ENCODE measurements around the gene CDCP1.

Gene CDCP1

GRCh38 chr3:45171283-45171682 lies 25.1 kb upstream of the CDCP1 start:
- Histone ChIP-seq H3K36me3 (ENCODE audit: control insufficient read depth in 1 of 2, insufficient read depth in 2 of 2, low read length in 2 of 2) (no peaks in the 10 kb centered on the region), H3K9me3 (ENCODE audit: control insufficient read depth in 1 of 2, low read length in 2 of 2) (no peaks in the 10 kb centered on the region), H3K27ac (ENCODE audit: low read depth, low read length) (no peak overlapping the region), H3K9ac (ENCODE audit: low read depth in 1 of 2, low read length in 2 of 2) (no peak overlapping the region), H3K4me1 (ENCODE audit: control insufficient read depth in 1 of 2, insufficient read depth in 2 of 2, low read length in 2 of 2) (peaks cover 17 to 18% of the 10 kb centered on the region in 2 donors), H3K4me3 (ENCODE audit: low read depth in 1 of 2, low read length in 2 of 2) (no peak overlapping the region), H3K27me3 (ENCODE audit: control insufficient read depth in 1 of 2, insufficient read depth in 2 of 2, low read length in 2 of 2) (no peaks in the 10 kb centered on the region)

GRCh38 chr3:45170096-45170495 lies 23.9 kb upstream of the CDCP1 start:
- no peaks in the 10 kb centered on the region for H3K36me3 ChIP-seq (ENCODE audit: control insufficient read depth in 1 of 2, insufficient read depth in 2 of 2, low read length in 2 of 2)
- no peaks in the 10 kb centered on the region for H3K9me3 ChIP-seq (ENCODE audit: control insufficient read depth in 1 of 2, low read length in 2 of 2)
- no peak overlapping the region for H3K4me3 ChIP-seq (ENCODE audit: low read depth in 1 of 2, low read length in 2 of 2)
- H3K4me1 ChIP-seq (ENCODE audit: control insufficient read depth in 1 of 2, insufficient read depth in 2 of 2, low read length in 2 of 2) = peaks cover 17 to 19% of the 10 kb centered on the region in 2 donors
- no peaks in the 10 kb centered on the region for H3K27me3 ChIP-seq (ENCODE audit: control insufficient read depth in 1 of 2, insufficient read depth in 2 of 2, low read length in 2 of 2)
- no peak overlapping the region for H3K9ac ChIP-seq (ENCODE audit: low read depth in 1 of 2, low read length in 2 of 2)
- no peak overlapping the region for H3K27ac ChIP-seq (ENCODE audit: low read depth, low read length)

DNA sequence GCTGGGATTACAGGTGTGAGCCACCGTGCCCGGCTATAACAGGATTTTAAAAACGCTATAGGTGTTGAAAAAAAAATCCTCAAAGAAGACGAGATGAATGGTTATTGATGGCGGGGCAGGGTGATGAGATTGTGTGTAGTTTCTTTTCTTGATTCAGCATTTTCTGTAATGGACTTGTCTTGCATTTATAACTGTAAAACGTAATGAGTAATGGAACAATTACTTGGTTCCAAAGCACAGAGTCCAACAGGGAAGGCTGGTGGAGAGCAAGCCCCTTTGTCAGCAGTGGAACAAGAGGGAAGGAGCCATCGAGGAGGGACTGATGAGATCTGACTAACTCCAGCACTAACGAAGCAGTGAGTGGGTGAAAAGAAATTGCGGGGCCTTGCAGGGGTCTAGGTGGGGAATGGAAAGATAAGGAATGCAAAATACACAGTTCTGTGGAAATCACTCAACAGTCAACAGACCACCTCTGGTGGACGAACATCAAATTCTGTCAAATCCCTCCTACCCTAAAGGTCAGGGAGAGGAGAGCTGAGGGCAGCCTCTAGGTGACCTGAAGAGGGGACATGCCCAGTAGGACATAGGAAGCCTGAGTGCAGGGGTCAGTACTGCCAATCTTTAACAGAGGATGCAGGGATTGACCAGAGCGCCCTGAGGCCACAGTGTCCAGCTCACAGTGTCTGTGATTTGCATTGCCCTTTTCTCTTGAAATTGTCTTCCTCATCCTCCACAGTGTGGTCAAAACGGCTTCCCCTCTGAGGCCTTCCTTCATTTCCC lies 23.1 kb upstream of the CDCP1 start:
- H3K36me3 ChIP-seq (ENCODE audit: control insufficient read depth in 1 of 2, insufficient read depth in 2 of 2, low read length in 2 of 2) = no peaks in the 10 kb centered on the region
- no peak overlapping the region for H3K4me3 ChIP-seq (ENCODE audit: low read depth in 1 of 2, low read length in 2 of 2)
- H3K9ac ChIP-seq (ENCODE audit: low read depth in 1 of 2, low read length in 2 of 2) = no peak overlapping the region
- H3K27ac ChIP-seq (ENCODE audit: low read depth, low read length) = no peak overlapping the region
- H3K4me1 ChIP-seq (ENCODE audit: control insufficient read depth in 1 of 2, insufficient read depth in 2 of 2, low read length in 2 of 2) = peaks cover 17 to 19% of the 10 kb centered on the region in 2 donors
- H3K27me3 ChIP-seq (ENCODE audit: control insufficient read depth in 1 of 2, insufficient read depth in 2 of 2, low read length in 2 of 2) = no peaks in the 10 kb centered on the region
- H3K9me3 ChIP-seq (ENCODE audit: control insufficient read depth in 1 of 2, low read length in 2 of 2) = no peaks in the 10 kb centered on the region

- no peak overlapping the region for H3K27ac ChIP-seq (ENCODE audit: low read depth, low read length)
- no peaks in the 10 kb centered on the region for H3K36me3 ChIP-seq (ENCODE audit: control insufficient read depth in 1 of 2, insufficient read depth in 2 of 2, low read length in 2 of 2)
These were observed 22.3 kb upstream of the CDCP1 start for GRCh38 chr3:45168451-45168850.

DNA sequence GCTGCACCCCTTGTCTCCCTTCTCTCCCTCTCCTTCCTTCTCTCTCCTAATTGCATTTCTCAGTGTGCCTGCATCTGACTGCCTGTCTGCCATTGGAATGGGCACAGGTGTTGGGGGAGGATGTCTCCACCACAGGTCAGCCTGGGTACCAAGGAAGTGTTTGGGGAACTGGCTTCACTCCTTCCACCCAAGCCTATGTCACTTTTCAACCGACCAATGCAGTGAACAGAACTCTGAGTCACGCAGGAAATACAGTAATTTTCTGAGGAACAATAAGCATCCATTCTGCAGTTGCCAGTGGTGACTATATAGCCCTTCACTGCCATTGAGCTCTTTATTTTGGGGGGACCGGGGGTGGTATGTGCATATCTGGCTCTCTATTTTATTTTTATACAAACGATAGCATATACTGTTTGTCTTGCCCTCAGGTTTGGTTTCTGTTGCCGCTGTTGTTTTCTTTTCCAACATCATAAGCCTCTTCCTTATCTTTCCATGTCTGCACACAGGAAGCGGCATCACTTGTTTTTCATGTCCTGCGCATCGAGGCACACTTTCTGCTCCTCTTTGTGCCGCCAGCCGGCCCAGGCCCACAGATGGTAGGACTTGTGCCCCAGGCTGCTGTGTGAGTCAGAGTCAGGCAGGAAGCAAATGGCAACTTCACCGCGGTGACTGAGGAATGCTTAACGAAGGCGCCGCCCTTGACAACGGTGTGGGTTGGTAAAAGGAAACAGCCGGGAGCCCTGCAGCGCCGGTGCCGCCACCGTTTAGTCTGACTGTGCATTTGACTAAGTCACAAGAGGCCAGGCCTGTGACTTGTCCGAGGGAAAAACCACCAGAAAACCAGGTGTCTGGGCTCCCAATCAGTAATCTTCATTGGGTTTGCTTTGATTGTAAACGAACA lies 21.1 kb upstream of the CDCP1 start:
- Histone ChIP-seq H3K4me1 (ENCODE audit: control insufficient read depth in 1 of 2, insufficient read depth in 2 of 2, low read length in 2 of 2) (peaks cover 17 to 19% of the 10 kb centered on the region in 2 donors), H3K36me3 (ENCODE audit: control insufficient read depth in 1 of 2, insufficient read depth in 2 of 2, low read length in 2 of 2) (no peaks in the 10 kb centered on the region), H3K9ac (ENCODE audit: low read depth in 1 of 2, low read length in 2 of 2) (no peak overlapping the region)

More at GRCh38 chr3:45168451-45168850, 22.3 kb upstream of the CDCP1 start:
- Histone ChIP-seq H3K4me3 (ENCODE audit: low read depth in 1 of 2, low read length in 2 of 2) (no peak overlapping the region), H3K9me3 (ENCODE audit: control insufficient read depth in 1 of 2, low read length in 2 of 2) (no peaks in the 10 kb centered on the region), H3K27me3 (ENCODE audit: control insufficient read depth in 1 of 2, insufficient read depth in 2 of 2, low read length in 2 of 2) (no peaks in the 10 kb centered on the region), H3K9ac (ENCODE audit: low read depth in 1 of 2, low read length in 2 of 2) (no peak overlapping the region), H3K4me1 (ENCODE audit: control insufficient read depth in 1 of 2, insufficient read depth in 2 of 2, low read length in 2 of 2) (peaks cover 17 to 19% of the 10 kb centered on the region in 2 donors)

DNA sequence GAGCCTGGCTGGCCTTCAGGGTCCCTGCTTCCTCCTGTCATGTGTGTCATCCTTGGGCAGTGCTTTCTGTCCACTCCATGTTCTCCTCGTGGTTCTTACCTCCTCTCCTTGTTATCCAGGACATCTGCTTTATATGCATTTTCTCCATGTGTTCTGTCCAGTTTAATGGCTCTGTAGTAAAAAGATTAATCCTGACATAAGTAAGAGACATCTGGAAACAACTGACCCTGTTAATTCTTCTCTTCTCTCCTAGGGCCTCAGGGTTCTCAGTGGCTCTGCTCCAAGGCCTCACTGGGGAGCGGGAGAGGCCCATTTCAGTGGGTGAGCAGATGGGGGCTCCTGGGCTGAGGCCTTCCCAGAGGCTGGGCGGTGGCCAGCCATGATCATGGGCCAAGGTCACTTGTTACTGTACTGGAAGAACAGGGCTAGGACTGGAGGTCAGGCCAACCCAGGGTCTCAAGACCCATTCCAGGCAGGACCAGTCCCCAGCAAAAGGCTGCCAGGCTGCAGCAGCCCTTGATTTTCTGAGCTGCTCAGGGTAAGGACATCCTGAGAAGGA lies 20.2 kb upstream of the CDCP1 start:
- no peak overlapping the region for H3K9ac ChIP-seq (ENCODE audit: low read depth in 1 of 2, low read length in 2 of 2)
- no peaks in the 10 kb centered on the region for H3K36me3 ChIP-seq (ENCODE audit: control insufficient read depth in 1 of 2, insufficient read depth in 2 of 2, low read length in 2 of 2)
- no peaks in the 10 kb centered on the region for H3K27me3 ChIP-seq (ENCODE audit: control insufficient read depth in 1 of 2, insufficient read depth in 2 of 2, low read length in 2 of 2)
- H3K27ac ChIP-seq (ENCODE audit: low read depth, low read length) = no peak overlapping the region
- H3K4me1 ChIP-seq (ENCODE audit: control insufficient read depth in 1 of 2, insufficient read depth in 2 of 2, low read length in 2 of 2) = peaks cover 17 to 19% of the 10 kb centered on the region in 2 donors
- H3K9me3 ChIP-seq (ENCODE audit: control insufficient read depth in 1 of 2, low read length in 2 of 2) = no peaks in the 10 kb centered on the region
- no peak overlapping the region for H3K4me3 ChIP-seq (ENCODE audit: low read depth in 1 of 2, low read length in 2 of 2)

More for the DNA sequence above, 21.1 kb upstream of the CDCP1 start:
- no peaks in the 10 kb centered on the region for H3K9me3 ChIP-seq (ENCODE audit: control insufficient read depth in 1 of 2, low read length in 2 of 2)
- peak overlapping the region in 1 of 2 donors; percentile 45 for H3K4me3 ChIP-seq (ENCODE audit: low read depth in 1 of 2, low read length in 2 of 2)
- H3K27ac ChIP-seq (ENCODE audit: low read depth, low read length) = peak overlapping the region; percentile 22
- H3K27me3 ChIP-seq (ENCODE audit: control insufficient read depth in 1 of 2, insufficient read depth in 2 of 2, low read length in 2 of 2) = no peaks in the 10 kb centered on the region

GRCh38 chr3:45165497-45166283 lies 19.5 kb upstream of the CDCP1 start:
- no peaks in the 10 kb centered on the region for H3K36me3 ChIP-seq (ENCODE audit: control insufficient read depth in 1 of 2, insufficient read depth in 2 of 2, low read length in 2 of 2)
- peaks cover 17 to 19% of the 10 kb centered on the region in 2 donors for H3K4me1 ChIP-seq (ENCODE audit: control insufficient read depth in 1 of 2, insufficient read depth in 2 of 2, low read length in 2 of 2)
- H3K27ac ChIP-seq (ENCODE audit: low read depth, low read length) = no peak overlapping the region
- H3K27me3 ChIP-seq (ENCODE audit: control insufficient read depth in 1 of 2, insufficient read depth in 2 of 2, low read length in 2 of 2) = no peaks in the 10 kb centered on the region
- H3K4me3 ChIP-seq (ENCODE audit: low read depth in 1 of 2, low read length in 2 of 2) = no peak overlapping the region
- H3K9ac ChIP-seq (ENCODE audit: low read depth in 1 of 2, low read length in 2 of 2) = no peak overlapping the region
- H3K9me3 ChIP-seq (ENCODE audit: control insufficient read depth in 1 of 2, low read length in 2 of 2) = no peaks in the 10 kb centered on the region

- H3K27ac ChIP-seq (ENCODE audit: low read depth, low read length) = no peak overlapping the region
- no peaks in the 10 kb centered on the region for H3K27me3 ChIP-seq (ENCODE audit: control insufficient read depth in 1 of 2, insufficient read depth in 2 of 2, low read length in 2 of 2)
- H3K36me3 ChIP-seq (ENCODE audit: control insufficient read depth in 1 of 2, insufficient read depth in 2 of 2, low read length in 2 of 2) = no peaks in the 10 kb centered on the region
- H3K9me3 ChIP-seq (ENCODE audit: control insufficient read depth in 1 of 2, low read length in 2 of 2) = no peaks in the 10 kb centered on the region
- no peak overlapping the region for H3K9ac ChIP-seq (ENCODE audit: low read depth in 1 of 2, low read length in 2 of 2)
- peaks cover 17 to 19% of the 10 kb centered on the region in 2 donors for H3K4me1 ChIP-seq (ENCODE audit: control insufficient read depth in 1 of 2, insufficient read depth in 2 of 2, low read length in 2 of 2)
- no peak overlapping the region for H3K4me3 ChIP-seq (ENCODE audit: low read depth in 1 of 2, low read length in 2 of 2)
These were observed 17.9 kb upstream of the CDCP1 start for GRCh38 chr3:45164056-45164455.

DNA sequence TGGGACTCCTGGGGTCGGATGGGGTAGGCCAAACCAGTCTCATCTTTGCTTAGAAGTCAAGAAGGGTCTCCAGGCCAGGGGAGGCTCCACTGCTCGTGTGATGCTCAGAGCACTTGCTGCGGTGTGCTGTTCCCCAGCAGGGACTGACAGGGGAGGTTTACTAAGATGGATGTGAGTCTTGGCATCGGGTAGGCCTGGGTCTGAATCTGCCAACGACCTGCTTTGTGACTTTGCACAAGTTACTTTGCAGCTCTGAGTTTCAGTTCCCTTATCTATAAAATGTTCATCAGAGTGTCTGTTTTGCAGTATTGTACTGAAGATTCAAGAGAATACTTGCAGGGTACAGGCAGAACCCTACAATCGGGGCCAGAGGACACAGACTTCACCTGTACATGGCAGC lies 17.3 kb upstream of the CDCP1 start:
- H3K4me1 ChIP-seq (ENCODE audit: control insufficient read depth in 1 of 2, insufficient read depth in 2 of 2, low read length in 2 of 2) = peaks cover 17 to 19% of the 10 kb centered on the region in 2 donors
- no peak overlapping the region for H3K27ac ChIP-seq (ENCODE audit: low read depth, low read length)
- H3K9ac ChIP-seq (ENCODE audit: low read depth in 1 of 2, low read length in 2 of 2) = no peak overlapping the region
- no peaks in the 10 kb centered on the region for H3K27me3 ChIP-seq (ENCODE audit: control insufficient read depth in 1 of 2, insufficient read depth in 2 of 2, low read length in 2 of 2)
- no peaks in the 10 kb centered on the region for H3K36me3 ChIP-seq (ENCODE audit: control insufficient read depth in 1 of 2, insufficient read depth in 2 of 2, low read length in 2 of 2)
- no peaks in the 10 kb centered on the region for H3K9me3 ChIP-seq (ENCODE audit: control insufficient read depth in 1 of 2, low read length in 2 of 2)
- H3K4me3 ChIP-seq (ENCODE audit: low read depth in 1 of 2, low read length in 2 of 2) = no peak overlapping the region
